ENCODE results near the gene VPS54.
"Not testable (repeated sequence)": the region's sequence is repeated elsewhere in the genome, so short reads cannot be mapped to it uniquely, and the experiment has no call there.

The VPS54 gene

DNA sequence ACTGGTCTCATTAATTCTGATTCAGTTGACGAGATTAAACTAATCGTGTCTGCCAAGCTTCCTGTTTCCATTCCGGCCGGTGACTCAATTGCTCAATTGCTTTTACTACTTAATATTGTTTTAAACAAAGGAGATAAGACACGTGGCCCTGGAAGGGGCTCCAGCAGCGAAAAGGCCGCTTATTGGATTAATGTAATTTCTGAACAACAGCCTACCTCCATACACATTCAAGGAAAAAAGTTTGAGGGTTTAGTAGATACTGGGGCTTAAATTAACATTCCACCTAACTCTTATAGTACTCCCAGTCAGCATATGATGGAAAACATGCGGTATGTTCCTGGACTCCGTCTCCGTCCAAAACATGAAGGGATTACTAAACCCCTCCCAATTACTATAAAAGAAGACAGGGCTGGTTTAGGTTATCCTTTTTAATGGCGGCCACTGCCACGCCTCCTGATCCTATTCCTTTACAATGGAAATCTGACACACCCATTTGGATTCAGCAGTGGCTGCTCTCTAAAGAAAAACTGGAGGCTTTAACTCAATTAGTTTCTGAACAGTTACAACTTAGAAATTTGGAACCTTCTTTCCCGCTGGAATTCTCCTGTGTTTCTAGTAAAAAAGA, 27.1 kb downstream of the VPS54 start:
- no peak for DNase-seq (ENCODE audit: low read depth)

DNA sequence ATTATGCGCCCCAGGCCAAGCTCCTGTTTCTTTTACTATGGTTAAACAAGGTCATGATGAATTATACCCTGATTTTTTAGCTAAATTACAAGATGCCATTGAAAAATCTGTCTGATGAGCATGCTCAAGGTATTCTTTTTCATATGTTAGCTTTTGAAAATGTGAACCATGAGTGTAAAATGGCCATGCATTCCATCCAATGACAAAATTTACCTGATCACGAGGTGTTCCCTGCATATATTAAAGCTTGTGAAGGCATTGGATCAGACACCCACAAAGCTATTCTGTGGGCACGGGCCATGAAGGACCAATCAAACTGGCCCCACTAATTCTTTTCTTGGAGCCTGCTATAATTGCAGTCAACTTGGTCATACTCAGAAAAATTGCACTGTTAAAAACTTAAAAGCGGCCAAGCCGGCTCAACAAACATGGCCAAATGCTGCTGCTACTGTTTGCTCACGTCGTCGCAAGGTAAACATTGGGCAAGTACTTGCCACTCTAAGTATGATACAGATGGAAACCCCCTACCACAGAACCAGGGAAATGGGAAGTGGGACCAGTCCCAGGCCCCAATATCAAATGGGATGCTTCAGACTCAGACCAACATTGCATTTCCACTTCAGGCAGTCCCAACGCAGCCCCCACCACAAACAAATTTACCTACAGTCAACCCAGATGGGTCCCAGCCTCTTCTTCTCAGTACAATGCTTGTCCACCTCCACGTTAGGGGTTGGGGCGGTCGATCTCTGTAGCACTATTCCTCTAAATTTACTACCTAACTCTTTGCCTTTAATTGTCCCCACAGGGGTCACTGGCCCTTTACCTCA, 27.8 kb downstream of the VPS54 start:
- not testable (repeated sequence) for DNase-seq (ENCODE audit: low read depth)

DNA sequence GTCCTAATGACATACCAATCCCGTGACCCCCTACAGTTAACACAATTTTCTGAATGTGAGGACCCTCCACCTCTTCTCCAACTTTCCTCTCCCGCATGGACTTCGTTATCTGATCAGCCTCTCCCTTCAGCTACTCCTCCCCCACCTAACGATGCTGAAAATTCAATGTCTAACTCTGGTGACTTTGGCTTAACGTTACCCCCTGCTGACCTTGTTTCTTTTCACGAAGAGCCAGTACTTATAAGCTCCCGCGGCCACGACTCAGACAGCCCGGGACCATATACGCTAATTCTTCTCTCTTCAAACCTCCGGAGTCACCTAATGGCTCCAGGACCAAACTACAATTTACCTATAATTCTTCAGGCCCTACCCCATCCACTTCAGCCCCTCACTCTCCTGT, 29.2 kb downstream of the VPS54 start:
- DNase-seq (ENCODE audit: low read depth), result no peak

DNA sequence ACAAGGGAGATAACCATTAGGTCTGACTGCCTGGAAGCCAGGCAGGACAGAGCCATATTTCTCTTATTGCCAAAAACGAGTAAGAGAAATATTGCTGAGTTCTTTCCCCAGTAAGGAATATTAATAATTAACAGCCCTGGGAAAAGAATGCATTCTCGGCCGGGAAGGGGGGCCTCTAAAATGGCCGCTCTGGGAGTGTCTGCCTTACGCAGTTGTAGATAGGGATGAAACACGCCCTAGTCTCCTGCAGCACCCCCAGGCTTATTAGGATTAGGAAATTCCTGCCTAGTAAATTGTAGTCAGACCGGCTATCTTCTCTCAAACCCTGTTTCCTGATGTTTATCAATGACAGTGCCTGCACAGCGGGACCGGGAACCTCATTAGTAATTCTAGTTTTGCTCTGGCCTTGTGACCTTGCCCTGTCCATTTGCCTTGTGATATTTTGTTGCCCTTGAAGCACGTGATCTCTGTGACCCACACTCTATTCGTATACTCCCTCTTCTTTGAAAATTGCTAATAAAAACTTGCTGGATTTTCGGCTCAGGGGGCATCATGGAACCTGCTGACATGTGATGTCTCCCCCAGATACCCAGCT, 30.3 kb downstream of the VPS54 start:
- DNase-seq (ENCODE audit: low read depth), result not testable (repeated sequence)

DNA sequence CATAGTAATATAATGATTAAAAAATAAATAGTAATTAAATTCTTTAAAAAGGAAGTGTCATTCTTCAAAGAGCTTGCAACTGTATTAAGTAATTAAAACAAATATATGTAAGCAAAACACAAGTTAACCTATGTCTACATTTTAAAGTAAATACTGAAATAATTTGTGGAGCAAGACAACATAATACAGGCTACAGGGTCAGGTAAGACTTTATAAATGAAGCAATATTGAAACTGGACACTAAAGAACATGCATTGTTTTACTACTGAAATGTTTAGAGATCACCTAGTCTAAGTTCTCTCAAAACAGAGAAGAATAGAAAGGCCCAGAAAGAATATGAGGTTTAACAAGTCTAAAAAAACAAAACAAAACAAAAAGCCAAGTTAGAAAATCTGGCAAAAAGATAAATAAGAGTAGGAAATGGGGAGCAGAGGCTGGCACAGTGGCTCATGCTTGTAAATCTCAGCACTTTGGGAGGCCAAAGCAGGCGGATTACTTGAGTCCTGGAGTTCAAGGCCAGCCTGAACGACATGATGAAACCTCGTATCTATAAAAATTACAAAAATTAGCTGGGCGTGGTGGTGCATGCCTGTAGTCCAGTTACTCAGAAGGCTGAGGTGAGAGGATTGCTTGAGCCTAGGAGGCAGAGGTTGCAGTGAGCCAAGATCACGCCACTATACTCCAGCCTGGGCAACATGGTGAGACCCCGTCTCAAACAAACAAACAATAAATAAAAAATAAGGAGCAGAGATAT, 34.4 kb downstream of the VPS54 start:
- DNase-seq (ENCODE audit: low read depth), result no peak

DNA sequence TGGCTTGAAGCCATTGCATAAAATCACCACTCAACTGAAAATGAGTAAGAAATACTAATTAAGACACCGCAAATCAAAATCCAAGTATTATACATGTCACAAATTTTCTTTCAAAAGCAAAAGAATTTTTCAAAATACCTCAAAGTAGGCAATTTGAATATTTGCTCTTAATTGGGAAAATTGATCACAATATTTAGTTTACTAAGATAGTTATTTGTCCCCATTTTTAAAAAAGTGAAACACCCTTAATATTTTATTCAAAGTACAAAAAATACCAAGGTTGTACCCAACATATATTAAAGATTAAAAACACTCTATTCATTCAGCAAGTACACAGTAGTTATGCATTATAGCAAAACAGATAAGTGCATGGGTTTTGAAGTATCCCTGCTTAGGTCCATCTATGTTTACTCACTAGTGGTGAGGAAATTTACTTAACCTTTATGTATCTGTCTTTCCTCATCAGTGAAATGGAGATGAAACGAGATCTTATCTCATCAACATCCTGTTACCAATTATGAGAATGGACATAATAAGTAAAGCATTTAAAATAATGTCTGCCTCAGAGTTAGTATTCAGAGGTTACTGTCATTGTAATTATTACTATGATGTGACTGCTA, 35.1 kb downstream of the VPS54 start:
- no peak for DNase-seq (ENCODE audit: low read depth)

DNA sequence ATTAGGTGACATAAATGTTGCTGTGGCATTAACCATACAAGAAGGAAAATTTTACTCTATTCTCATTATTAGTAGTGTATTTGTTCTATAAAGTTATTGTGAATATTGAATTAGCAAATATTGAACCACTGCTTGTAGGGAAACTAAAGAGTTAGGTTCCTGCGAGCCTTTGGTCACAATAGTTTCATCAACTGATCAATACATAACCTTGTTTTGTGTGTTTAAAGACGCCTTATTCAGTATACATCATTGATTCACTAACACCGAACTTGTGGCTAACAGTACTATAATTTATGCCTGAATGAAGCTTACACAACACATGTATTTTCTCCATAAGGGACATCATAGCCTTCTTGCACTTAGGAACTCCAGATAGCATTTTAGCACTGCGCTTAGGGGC, 36.9 kb downstream of the VPS54 start:
- DNase-seq (ENCODE audit: low read depth), result no peak

DNA sequence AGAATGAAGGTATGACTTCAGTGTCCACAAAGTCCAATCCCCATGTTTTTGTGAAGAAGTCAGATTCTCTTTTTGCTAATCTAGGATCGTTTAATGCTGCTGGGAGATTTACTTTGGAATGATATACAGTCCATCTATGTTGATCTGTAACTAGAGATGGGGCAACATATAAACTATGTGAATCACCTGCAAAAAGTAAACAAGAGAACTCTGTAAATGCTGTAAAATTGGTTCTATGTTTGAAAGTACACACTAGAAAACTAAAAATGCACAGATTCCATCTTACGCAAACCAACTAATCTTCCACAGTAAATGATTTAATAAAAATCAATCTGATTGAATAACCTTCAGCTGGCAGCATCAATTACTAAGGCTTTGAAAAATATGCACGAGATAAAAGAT, 37.5 kb downstream of the VPS54 start:
- DNase-seq (ENCODE audit: low read depth), result no peak

DNA sequence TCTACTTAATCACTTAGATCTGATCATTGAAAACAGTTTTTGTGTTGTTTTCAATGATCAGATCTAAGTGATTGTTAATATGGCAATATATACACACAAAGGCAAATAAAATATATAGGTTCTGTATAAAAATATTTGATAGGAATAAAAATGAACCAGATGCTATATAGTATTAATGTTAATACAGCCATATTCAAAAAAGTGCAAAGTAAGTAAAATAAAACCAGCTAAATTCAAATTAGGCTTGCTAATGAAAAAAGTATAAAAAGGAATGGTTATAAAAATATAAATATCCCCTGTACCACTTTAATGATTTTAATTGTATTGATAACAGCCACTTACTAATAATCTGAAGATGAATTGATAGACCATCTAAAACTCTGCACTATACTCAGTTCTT, 38.4 kb downstream of the VPS54 start:
- no peak for DNase-seq (ENCODE audit: low read depth)

DNA sequence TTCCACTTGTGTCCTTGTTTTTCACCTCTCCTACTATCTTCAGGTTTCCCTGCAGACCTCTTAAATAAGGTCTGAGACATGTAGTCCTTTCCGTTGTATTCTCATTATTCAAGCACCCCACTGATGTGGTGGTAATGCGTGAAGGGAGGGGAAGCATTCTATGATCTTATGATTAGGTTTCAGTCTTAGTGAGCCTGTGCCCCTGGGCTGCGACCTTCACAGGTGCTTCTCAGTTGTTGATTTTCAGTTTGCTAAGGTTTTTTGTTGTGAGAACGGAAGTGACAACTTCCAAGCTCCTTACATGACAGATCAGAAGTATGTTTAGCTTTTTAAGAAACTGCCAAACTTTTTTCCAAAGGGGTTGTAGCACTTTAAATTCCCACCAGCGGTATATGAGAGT, 41.3 kb downstream of the VPS54 start:
- no peak for DNase-seq (ENCODE audit: low read depth)

DNA sequence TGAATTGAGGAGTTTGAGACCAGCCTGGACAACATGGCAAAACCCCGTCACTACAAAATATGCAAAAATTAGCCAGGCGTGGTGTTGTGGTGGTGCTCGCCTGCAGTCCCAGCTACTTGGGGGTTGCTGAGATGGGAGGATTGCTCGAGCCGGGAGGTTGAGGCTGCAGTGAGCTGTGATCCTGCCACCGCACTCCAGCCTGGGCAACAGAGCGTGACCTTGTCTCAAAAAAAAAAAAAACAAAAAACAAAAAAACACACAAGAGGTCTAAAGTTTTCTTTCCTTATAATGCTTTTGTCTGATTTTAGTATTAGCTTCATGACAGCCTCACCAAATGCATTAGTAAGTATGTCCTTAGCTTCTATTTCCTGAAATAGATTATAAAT, 43.1 kb downstream of the VPS54 start:
- DNase-seq (ENCODE audit: low read depth), result no peak

DNA sequence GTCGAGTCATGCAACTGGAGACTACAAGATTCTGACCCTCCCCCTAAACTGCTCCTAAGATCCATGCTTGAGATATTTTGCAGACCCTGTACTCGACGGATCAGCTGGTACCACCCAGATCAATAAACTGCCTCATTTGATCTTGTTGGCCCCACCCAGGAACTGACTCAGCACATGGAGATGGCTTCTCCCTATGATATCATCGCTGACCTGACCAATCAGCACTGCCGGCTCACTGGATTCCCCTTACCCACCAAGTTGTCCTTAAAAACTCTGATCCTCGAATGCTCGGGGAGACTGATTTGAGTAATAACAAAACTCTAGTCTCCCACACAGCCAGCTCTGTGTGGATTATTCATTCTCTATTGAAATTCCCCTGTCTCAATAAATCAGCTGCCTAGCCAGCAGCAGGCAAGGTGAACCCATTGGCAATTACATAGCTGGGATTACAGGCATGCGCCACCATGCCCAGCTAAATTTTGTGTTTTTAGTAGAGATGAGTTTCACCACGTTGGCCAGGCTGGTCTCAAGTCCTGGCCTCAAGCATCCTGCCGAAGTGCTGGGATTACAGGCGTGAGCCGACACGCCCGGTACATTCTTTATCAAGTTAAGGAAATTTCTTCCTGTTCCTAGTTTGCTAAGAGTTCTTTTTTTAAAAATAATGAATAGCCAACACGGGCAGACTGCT, 43.6 kb downstream of the VPS54 start:
- DNase-seq (ENCODE audit: low read depth), result no peak

DNA sequence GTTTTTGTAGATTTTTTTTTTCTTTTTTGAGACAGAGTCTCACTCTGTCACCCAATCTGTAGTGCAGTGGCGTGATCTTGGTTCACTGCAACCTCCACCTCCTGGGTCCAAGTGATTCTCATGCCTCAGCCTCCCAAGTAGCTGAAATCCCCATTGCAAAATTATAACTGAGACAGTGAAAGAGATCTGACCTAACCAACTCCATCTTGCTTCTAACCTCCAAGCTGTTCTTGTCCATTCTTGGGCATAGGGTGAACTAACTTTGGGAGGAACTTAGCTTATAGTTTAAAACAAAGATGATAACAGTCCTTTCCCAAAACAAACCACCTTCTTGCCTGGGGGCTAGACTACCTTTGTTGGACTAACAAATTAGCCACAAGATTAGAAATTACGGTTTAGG, 44.2 kb downstream of the VPS54 start:
- DNase-seq (ENCODE audit: low read depth), result not testable (repeated sequence)

DNA sequence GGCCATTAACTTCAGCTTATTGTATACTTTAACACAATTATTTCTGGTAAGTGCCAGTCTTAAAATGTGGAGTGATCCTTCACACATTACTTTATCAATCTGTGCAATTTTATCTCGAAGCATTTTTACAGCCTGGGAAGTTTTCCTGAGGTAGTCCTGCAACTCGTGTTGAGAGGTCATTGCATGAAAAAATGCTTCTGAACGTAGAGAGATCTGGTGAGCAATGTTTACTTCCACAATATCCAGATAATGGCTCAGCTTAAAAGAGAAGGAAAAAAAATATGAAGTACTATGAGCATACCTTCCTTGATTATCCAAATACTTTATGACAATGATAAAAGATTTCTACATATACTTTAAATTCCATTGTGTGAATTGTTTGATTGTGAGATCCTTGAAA, 57.0 kb downstream of the VPS54 start:
- no peak for DNase-seq (ENCODE audit: low read depth)

DNA sequence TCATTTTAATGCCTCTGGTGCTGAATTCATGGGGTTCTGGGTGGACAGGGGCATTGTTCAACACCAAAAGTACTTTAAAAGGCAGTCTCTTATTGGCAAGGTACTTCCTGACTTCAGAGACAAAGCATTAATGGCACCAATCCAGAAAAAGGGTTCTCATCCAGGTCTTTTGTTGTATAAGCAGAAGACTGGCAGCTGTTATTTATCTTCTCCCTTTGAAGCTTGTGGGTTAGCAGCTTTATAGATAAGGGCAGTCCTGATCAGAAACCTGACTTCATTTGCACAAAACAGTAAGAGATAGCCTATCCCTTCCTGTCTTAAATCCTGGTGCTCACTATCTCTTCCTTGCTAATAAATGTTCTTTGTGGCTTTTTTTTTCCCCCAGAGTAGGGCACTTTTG, 68.8 kb downstream of the VPS54 start:
- DNase-seq (ENCODE audit: low read depth), result no peak

DNA sequence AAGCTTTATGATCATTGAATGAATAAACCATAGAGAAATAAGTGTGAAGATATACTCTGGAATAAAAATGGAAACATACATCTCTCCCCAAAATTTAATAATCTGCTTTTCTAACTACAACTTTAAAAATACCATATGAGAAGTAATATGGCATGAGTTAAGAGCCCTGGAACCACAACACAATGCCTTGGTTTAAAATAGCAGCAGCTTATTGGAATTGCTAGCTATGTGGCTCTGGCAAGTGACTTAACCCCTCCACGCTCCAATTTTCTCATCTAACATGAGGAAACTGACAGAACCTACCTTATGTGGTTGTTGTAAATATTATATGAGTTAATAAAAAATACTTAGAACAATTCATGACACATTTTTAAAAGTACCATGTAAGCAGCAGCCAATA, 76.4 kb downstream of the VPS54 start:
- no peak for DNase-seq (ENCODE audit: low read depth)

DNA sequence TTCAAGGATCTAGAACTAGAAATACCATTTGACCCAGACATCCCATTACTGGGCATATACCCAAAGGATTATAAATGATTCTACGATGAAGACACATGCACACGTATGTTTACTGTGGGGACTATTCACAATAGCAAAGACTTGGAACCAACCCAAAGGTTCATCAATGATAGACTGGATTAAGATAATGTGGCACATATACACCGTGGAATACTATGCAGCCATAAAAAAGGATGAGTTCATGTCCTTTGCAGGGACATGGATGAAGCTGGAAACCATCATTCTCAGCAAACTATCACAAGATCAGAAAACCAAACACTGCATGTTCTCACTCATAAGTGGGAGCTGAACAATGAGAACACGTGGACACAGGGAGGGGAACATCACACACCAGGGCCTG, 87.1 kb downstream of the VPS54 start:
- not testable (repeated sequence) for DNase-seq (ENCODE audit: low read depth)

DNA sequence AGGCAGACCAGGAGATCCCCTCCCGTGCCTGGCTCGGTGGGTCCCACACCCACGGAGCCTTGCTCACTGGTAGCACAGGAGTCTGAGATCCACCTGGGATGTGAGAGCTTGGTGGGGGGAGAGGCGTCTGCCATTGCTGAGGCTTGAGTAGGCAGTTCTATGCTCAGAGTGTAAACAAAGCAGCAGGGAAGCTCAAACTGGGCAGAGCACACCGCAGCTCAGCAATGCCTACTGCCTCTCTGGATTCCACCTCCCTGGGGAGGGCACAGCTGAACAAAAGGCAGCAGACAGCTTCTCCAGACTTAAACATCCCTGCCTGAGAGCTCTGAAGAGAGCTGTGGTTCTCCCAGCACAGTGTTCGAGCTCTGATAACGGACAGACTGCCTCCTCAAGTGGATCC, 92.4 kb downstream of the VPS54 start:
- DNase-seq (ENCODE audit: low read depth), result no peak

DNA sequence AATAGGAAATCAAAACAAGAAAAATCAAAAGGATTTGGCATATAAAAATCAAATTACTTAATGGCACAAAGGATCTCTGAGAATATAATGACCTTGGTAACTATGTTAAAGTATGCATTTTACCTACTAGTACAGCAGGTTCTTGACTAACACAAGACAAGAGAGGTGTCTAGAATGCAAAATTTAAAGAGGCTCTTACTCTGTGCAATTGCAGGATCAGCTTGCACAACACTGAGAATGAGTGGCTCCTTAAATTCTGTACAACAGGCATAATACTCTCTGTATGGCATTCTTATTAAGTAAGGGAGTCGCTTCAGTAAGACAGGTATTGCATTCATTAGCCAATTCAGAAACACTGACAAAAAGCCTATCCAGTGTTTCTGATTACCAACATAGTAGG, 104.9 kb downstream of the VPS54 start:
- DNase-seq (ENCODE audit: low read depth), result no peak

DNA sequence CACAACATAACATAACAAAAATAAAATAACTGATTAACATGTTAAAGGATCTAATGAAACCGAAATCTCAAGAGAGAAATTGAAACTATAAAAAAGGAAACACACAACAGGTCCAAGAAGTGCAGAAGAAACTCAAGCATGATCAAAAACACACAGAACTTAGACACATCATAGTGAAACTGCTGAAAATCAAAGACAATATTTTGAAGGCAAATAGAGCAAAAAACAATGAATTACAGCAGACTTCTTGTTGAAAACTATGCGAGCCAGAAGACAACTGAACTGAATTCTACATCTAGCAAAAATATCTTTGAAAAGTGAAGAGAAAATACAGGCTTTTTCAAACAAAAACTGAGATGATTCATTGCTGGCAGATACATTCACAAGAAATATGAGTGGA, 116.2 kb downstream of the VPS54 start:
- DNase-seq (ENCODE audit: low read depth), result no peak

DNA sequence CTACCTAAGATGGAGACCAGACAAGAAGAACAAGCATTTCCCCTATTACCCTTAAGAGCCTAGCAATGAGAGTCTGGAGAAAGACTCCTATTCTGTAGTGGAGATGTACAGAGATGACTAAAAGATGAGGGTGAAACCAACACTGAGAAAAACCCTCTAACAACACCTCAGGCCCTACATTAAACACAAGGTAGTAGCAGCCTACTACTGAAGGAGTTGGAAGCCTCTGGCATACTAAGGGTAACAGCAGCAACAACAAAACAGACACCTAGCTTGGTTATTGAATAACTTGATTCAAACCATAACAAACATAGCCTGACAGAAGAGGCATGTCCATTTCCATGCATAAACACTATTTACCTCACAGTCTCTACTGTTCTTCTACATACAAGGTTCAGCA, 117.1 kb downstream of the VPS54 start:
- DNase-seq (ENCODE audit: low read depth), result no peak

DNA sequence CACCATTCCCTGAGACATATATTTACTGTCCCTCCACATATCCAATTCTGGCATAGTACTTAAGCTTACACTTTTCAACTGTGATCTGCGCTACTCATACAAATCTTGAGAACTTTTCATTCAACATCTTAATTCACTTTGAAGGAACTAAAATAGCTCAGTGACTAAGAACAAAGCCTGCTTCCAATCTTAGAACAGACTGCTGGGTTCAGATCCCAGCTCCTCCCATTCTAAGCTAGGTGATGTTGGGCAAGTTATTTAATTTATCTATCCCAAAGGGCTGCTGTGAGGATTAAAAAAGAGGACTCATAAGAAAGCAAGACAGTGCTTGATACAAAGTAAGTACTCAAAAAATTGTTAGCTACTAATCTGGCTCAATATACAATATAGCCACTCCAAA, 119.6 kb downstream of the VPS54 start:
- DNase-seq (ENCODE audit: low read depth), result no peak
